ENCODE results near the gene TNRC6C.

- TF ChIP-seq CTCF (IDR thresholded peaks at IDR 0.05; ENCODE audit: borderline replicate concordance, extremely low read depth, low read length, poor library complexity, severe bottlenecking), result no peak
- TF ChIP-seq EZH2 (IDR thresholded peaks at IDR 0.05; ENCODE audit: borderline replicate concordance, low read depth, low read length, severe bottlenecking), result no peak
Measured at GRCh38 chr17:78027121-78027520, 68.6 kb downstream of the TNRC6C start.
